Epidermal melanocyte (primary cell): ENCODE data around the gene GABBR2.

Experiments
- DNase-seq: peaks from one replicate; pipeline ENCODE4 v3.0.0; 2011; ENCODE audit warnings: low spot score; ENCODE audit not compliant: insufficient read length

The GABBR2 gene

GRCh38 chr9:98323831-98324135 is 385.0 kb downstream of the GABBR2 start:
- DNase-seq = no peak

- DNase-seq = no peak
These were observed 385.5 kb downstream of the GABBR2 start for GRCh38 chr9:98323051-98323830.

DNA sequence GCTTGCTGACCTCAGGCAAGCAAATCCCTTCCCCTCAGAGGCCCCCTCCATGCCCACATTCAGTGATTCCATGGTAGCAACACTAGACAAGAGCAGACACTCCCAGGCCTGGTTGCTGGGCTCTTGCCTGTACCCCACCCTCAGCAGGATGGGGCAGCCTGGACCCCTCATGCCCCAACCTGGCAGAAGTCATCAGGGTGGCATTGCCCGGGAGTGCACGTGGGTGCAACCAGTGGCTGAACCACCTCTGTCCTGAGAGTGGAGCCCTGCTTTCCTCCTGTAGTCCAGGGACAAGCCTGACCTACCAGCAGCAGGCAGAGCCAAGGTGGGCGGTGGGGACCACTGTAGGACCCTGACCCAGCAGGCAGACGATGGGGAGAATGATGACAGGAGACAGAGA is 387.5 kb downstream of the GABBR2 start:
- no peak for DNase-seq

GRCh38 chr9:98318834-98319478 is 389.8 kb downstream of the GABBR2 start:
- DNase-seq = no peak

- DNase-seq = no peak
These were observed 390.5 kb downstream of the GABBR2 start for GRCh38 chr9:98318041-98318790.

DNA sequence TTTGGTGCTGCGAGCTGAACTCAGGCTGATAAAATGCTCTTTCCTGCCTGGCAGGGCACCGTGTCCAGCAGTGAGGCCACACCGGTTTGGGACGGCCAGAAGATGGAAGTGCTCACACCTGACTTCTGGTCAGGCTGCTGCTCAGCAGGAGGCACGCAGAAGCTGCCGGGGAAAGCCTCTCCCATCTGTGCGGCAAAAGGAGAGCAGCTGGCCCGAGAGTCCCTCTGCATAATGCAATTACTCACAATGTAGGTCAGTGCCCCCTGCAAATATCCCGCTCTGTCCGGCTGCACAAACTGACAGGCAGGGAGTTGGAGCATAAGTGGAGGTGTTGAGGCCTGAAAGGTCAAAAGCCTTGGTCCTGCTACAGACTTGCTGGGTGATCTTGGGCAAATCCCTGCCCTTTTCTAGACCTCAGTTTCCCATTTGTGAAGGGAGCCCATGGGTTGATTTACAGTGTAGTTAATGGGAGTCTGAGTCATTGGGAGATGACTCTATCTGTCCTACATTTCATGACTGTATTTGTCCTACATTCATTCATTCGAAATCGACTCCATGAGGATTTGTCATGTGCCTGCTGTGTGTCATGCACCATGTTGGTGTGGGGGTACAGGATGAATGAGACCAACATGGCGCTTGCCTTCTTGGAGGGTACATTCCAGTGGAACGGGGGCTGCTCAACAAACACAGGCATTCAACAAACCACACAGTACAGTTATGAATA is 391.4 kb downstream of the GABBR2 start:
- DNase-seq = no peak

- DNase-seq = no peak
These were observed 392.1 kb downstream of the GABBR2 start for GRCh38 chr9:98316445-98317133.

DNA sequence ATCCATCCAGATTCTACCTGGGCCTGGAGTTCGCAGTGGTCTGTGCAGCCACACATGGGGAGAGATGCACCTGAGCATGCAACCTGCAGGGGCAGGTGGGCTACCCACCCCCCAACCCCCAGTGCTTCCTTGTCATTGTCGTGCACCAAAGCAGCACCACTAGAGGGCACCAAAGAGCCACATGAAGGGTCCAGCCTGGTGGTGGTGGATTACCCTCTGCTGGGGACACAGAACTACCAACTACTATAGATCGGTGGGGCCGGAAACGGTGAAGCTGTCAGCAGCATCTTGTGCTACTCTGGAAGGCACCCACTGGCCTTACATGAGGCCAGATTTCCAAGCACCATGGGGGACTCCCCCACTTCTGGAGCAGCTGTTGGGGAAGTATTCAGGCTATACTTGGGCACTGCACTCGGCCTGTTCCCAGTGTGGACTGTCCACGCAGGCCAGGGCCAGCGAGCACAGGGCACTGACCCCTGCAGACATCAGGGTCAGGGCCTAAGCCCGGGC is 393.1 kb downstream of the GABBR2 start:
- peak; percentile 94 for DNase-seq

- no peak for DNase-seq
These were observed 393.7 kb downstream of the GABBR2 start for GRCh38 chr9:98315067-98315453.

GRCh38 chr9:98314381-98315066 is 394.2 kb downstream of the GABBR2 start:
- no peak for DNase-seq

DNA sequence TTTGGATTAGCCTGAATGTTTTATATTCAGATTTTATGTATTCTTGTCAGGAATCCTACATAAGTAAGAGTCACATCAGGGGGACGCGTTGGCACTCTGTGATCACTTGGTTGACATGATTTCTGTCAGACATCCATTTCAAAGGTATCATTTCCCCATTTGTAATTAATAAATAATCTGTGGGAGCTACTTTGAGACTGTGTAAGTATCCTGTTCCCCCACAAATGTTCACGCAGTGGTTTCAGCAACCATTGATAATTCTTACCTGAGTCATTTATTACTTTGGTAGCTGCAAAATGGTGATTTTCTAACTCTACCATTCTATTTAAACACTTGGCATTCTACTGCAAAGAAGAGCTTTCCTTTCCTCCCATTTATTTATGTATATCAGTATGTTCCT is 396.4 kb downstream of the GABBR2 start:
- DNase-seq = no peak

GRCh38 chr9:98311541-98311940 is 397.2 kb downstream of the GABBR2 start:
- no peak for DNase-seq

DNA sequence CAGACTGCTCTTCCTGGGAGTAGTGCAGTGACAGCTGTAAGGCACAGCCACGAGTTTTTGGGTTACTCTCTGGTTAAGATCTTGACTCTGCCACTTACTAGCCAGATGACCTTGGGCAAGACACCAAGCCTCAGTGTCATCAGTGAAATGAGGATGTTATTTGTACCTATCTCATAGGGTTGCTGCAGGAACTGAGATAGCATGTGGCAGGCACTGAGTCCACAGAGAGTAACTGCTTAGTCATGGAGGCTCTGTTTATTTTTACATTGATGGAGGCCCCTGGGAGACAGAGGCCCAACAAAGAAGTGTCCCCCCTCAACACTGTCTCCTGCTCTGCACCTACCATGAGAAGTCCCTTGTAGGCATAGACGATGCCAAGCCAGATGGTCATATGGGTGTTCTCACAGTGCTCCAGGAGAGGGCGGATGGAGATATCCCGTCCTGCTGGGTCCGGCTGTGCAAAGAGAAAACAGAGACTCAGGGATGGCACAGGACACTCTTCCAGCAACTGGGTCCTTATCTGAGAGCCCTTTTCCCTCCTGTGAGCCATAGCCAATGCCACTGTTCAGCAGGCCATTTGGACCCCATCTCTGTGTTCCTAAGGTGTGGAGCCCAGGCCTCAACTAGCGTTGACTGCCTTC is 397.9 kb downstream of the GABBR2 start:
- no peak for DNase-seq

DNA sequence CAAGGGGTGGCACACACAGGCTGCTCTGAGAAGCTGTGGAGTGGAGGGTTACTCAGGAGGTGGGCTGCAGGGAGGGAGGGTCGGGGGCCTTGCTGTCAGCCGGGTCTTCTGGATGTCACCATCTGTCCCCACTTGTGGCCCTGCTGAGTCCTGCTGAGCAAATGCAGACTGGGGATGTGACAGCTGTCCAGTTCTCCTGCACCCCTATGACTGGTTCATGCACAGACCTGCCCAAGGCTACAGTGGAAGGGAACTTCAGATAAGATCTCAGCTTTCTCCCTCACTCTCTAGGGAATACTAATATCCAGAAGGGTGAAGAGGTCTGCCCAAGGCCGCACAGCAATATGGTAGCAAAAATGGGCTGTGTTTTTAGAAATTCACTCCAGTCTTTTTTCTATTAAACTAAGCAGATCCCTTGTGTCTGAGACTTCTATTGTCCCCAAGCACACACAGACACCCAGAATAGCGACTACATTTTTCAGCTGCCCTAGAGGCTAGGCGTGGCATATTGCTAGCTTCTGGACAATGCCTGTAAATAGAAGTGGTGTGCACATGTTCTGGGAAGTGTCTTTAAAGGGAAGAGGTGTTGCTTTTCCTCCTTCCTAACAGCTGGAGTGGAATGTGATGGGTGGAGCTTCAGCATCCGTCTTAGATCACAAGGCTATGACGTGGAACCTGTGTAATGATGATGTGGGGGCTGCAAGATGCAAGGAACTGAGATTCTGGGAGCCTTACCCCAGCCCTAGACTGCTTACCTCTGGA is 402.2 kb downstream of the GABBR2 start:
- no peak for DNase-seq

DNA sequence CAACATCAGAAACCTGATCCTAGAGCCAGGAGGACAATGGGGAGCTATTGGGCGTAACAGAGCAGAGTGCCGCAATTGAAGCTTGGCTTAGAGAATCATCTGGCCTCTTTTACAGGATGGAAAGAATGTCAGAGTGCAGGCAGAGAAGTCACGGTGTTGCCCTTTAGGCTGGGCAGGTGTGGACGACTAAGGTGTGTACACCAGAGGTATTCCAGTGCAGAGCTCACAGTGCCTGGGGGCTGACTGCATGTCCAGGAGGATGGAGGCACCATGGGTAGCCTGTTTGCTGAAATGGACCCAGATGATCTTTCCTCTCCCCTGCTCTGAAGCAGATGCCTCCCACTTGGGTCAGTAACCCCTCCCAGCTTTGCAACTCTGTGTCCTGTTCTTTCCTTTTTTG is 404.4 kb downstream of the GABBR2 start:
- no peak for DNase-seq

DNA sequence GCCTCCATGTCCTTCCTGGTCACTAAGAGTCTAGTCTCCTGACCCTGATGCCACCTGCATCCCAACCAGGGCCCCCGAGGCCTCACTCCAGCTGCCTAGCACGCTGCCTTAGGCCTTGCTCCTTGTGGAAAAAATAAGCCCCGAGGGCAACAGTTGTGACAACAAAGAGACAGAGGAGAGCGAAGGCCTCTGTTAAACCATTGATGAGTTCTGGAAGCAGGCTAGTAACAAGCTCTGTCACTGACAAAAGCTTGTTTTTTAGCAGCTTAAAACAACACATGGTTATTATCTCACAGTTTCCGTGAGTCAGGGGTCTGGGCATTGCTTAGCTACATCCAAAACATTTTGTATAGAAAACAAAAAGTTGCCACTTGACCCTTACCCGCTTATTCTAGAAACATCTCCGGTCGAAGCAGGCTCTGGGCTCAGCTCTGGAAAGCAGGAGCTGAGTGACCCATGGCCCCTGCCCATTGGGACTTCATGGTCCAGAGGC is 405.1 kb downstream of the GABBR2 start:
- no peak for DNase-seq

- DNase-seq = no peak
These were observed 405.6 kb downstream of the GABBR2 start for GRCh38 chr9:98302938-98303632.

GRCh38 chr9:98302150-98302549 is 406.6 kb downstream of the GABBR2 start:
- DNase-seq = no peak
